Muscle layer of colon (tissue), 2 donors: ENCODE measurements around the gene AGAP1.
"Not testable (repeated sequence)": the region's sequence is repeated elsewhere in the genome, so short reads cannot be mapped to it uniquely, and the experiment has no call there.

Experiments
- H3K27ac ChIP-seq: one replicate; pipeline ENCODE4 v1.7.0; 2013; ENCODE audit warnings: low read depth, mild to moderate bottlenecking, low read length, moderate library complexity
- H3K27me3 ChIP-seq, 2 donors: one replicate each; pipeline ENCODE4 v1.7.0; 2013; ENCODE audit warnings: low read length in 2 of 2, mild to moderate bottlenecking in 2 of 2; ENCODE audit not compliant: insufficient read depth in 2 of 2, control insufficient read depth in 1 of 2
- H3K36me3 ChIP-seq: one replicate; pipeline ENCODE4 v1.7.0; 2013; ENCODE audit warnings: mild to moderate bottlenecking, low read length; ENCODE audit not compliant: insufficient read depth
- H3K4me1 ChIP-seq: one replicate; pipeline ENCODE4 v1.7.0; 2013; ENCODE audit warnings: mild to moderate bottlenecking, low read length; ENCODE audit not compliant: insufficient read depth
- H3K4me3 ChIP-seq, 2 donors: one replicate each; pipeline ENCODE4 v1.7.0; 2013; ENCODE audit warnings: low read length in 2 of 2, low read depth in 1 of 2, mild to moderate bottlenecking in 1 of 2, moderate library complexity in 1 of 2
- H3K9ac ChIP-seq: one replicate; pipeline ENCODE4 v1.7.0; 2013; ENCODE audit warnings: low read length
- H3K9me3 ChIP-seq: one replicate; pipeline ENCODE4 v1.7.0; 2013; ENCODE audit warnings: mild to moderate bottlenecking, low read length
- donor health status: abdominal sarcoma.
- donor health status: Adenocarcinoma of cecum.

Gene AGAP1

DNA sequence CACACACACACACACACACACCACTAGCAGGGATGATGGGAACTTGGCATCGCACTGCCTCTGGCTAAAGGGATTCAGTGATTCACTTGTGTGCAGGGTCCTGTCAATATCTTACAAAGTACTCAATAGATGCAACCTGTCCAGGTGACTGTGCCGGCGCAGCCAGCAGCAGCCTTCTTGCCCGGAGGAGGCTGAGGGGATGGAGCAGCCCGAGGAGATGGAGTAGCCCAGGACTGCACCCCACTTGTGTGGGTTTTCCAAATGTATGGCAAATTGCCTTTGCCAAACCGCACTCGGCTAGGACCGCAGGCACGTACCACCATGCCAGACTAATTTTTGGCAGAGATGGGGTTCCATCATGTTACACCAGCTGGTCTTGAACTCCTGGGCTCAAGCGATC lies 643.2 kb downstream of the AGAP1 start:
- H3K9me3 ChIP-seq = no peaks in the 10 kb centered on the region
- H3K36me3 ChIP-seq = no peaks in the 10 kb centered on the region
- no peak overlapping the region for H3K9ac ChIP-seq
- H3K4me3 ChIP-seq = no peak overlapping the region
- H3K27me3 ChIP-seq = peaks cover 0 to 3% of the 10 kb centered on the region in 2 donors
- no peak overlapping the region for H3K27ac ChIP-seq
- H3K4me1 ChIP-seq = no peaks in the 10 kb centered on the region

DNA sequence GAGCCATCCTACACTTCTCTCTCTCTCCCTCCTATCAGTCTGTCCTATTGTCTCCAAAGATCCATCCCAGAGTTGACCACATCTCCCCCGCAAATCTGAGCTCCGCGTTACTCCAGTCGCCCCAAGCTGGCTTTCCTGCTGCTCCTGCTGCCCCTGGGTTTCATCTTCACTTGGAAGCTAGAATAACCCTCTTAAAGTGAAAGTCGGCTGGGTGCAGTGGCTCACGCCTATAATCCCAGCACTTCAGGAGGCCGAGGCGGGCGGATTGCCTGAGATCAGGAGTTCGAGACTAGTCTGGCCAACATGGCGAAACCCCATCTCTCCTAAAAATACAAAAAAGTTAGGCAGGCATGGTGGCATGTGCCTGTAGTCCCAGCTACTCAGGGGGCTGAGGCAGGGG lies 647.8 kb downstream of the AGAP1 start:
- H3K27ac ChIP-seq, H3K4me3 ChIP-seq, H3K27me3 ChIP-seq: not testable (repeated sequence)

DNA sequence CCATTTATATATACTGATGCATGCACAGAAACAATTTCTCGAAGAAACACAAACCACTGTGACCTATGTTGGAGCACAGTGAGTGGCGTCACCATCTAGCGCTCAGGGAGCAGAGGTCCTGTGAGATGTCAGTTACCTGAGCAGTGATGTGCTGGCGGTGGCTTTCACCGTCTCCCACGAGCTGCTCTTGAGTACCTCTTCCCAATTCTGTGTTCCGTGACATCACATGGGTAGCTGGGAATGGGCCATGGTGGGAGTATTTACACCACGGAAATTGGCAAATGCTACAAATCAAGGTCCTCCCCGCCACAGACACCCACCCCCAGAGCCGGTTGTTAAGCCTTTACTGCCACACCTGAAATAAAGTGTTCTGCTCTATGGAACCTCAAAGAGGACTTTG lies 650.0 kb downstream of the AGAP1 start:
- Histone ChIP-seq H3K9me3 (no peaks in the 10 kb centered on the region), H3K4me1 (no peaks in the 10 kb centered on the region), H3K27ac (no peak overlapping the region), H3K36me3 (no peaks in the 10 kb centered on the region), H3K9ac (no peak overlapping the region), H3K27me3 (peaks cover 3 to 6% of the 10 kb centered on the region in 2 donors), H3K4me3 (no peak overlapping the region)

More for the DNA sequence above, 647.8 kb downstream of the AGAP1 start:
- not testable (repeated sequence) for H3K4me1 ChIP-seq, H3K9me3 ChIP-seq, H3K9ac ChIP-seq, H3K36me3 ChIP-seq

DNA sequence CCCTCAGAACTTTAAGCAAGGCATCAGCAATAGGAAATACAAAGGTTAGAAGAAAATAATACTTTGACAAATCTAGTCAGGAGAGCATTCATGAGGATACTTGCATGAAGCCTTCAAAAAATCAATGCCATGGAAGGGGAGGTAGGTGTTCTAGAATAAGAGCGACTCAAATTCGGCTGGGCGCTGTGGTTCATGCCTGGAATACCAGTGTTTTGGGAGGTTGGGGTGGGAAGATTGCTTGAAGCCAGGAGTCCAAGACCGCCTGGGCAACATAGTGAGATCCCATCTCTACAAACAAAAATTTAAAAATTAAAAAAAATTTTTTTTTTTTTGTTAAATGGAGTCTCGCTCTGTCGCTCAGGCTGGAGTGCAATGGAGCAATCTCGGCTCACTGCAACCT lies 652.6 kb downstream of the AGAP1 start:
- H3K4me1 ChIP-seq = no peaks in the 10 kb centered on the region
- no peak overlapping the region for H3K4me3 ChIP-seq
- no peak overlapping the region for H3K27ac ChIP-seq
- no peak overlapping the region for H3K9ac ChIP-seq
- no peaks in the 10 kb centered on the region for H3K9me3 ChIP-seq
- H3K27me3 ChIP-seq = peaks cover 0 to 6% of the 10 kb centered on the region in 2 donors
- no peaks in the 10 kb centered on the region for H3K36me3 ChIP-seq

DNA sequence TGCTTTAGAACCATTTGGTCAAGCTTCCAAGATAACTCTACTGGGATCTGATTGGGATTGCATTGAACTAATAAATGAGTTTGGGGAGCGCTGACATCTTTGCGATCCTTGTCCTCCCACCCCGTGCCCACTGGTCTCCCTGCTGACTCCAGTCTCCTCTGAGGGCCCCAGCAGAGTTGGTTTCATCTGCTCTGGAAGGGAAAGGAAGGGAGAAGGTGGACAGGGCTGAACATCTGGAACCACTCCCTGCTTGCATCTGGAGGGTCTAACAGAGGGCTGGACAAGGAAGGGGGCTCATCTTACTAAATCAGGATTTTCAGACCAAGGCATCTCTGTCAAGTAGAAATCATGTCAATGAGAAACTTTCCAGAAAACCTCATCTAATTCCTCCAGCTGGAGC lies 661.6 kb downstream of the AGAP1 start:
- Histone ChIP-seq H3K9me3 (no peaks in the 10 kb centered on the region), H3K27me3 (peaks cover 4 to 24% of the 10 kb centered on the region in 2 donors), H3K27ac (no peak overlapping the region), H3K4me3 (no peak overlapping the region), H3K9ac (no peak overlapping the region), H3K36me3 (no peaks in the 10 kb centered on the region), H3K4me1 (no peaks in the 10 kb centered on the region)

DNA sequence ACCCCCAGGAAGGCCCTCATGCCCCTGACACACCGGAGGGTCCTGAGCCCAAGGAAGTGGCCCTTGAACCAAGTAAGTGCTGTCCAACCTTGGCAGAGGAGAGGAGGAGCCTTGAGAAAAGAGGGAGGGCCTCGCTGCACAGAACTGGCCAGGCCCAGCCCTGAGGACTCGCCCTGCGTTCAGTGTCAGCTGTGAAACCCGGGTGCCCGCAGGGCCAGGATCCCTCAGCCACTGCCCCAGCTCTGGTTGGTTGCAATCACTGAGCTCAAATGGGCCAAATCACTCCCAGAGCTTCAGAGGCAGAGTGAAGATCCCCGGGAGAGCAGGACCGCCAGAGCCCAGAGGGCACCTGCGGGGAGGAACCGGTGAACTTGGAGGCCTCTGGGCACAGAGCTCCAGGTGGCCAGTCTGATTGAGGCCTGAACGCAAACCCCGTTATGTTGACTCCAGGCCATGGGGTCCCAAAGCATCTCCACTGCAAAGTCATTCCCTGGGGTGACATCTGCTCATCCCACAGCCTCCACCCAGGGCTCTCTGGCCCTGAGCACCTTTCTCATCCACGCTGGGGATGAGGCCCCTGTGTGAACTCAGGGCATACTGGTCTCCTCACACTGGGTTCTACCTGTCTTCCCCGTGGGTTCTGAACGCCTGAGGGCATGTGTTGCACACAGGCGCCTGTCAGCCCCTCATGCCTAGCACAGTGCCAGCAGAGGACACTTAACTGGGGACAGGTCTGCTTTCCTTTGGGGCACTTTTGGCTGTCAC lies 662.4 kb downstream of the AGAP1 start:
- H3K4me1 ChIP-seq = no peaks in the 10 kb centered on the region
- H3K27me3 ChIP-seq = peaks cover 13 to 33% of the 10 kb centered on the region in 2 donors
- no peak overlapping the region for H3K9ac ChIP-seq
- H3K9me3 ChIP-seq = no peaks in the 10 kb centered on the region
- H3K4me3 ChIP-seq = no peak overlapping the region
- no peaks in the 10 kb centered on the region for H3K36me3 ChIP-seq
- no peak overlapping the region for H3K27ac ChIP-seq

DNA sequence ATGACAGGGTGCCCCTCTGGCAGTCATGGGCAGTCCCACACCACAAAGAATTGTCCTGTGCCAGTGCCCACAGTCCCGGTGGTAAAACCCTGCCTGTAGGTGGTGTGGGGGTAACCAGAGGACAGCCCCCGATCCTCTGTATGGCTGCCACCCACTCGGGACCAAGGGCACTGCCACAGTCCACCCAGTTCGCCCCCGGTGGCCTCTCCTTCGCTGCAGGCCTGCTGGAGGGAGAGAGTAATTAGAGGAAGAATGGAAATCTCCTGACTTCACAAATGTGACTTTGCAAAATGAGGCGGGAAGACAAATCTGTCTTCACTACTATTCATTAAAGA lies 663.0 kb downstream of the AGAP1 start:
- Histone ChIP-seq H3K27me3 (peaks cover 18 to 38% of the 10 kb centered on the region in 2 donors), H3K9ac (no peak overlapping the region), H3K36me3 (no peaks in the 10 kb centered on the region), H3K4me3 (no peak overlapping the region), H3K4me1 (no peaks in the 10 kb centered on the region), H3K9me3 (no peaks in the 10 kb centered on the region), H3K27ac (no peak overlapping the region)

DNA sequence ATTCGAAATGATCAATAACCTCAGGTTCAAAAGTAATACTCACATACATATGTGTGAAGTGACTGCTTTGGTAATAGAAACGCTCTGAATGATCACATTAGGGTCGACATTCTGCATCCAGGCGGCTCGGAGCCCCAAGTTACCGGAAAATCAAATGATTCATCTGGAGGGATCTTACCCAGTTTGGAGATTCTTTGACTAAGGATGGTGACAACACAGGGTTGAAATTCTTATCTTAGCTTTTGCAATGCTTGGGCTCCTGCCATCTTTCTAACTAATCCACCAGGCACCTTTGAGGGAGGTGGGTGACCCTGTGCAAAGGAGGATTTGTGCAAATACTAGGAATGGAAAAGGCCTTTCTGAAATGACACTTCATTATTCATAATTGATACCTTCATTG lies 663.5 kb downstream of the AGAP1 start:
- no peaks in the 10 kb centered on the region for H3K4me1 ChIP-seq
- H3K27ac ChIP-seq = no peak overlapping the region
- H3K9me3 ChIP-seq = no peaks in the 10 kb centered on the region
- H3K4me3 ChIP-seq = no peak overlapping the region
- no peaks in the 10 kb centered on the region for H3K36me3 ChIP-seq
- no peak overlapping the region for H3K9ac ChIP-seq
- H3K27me3 ChIP-seq = peaks cover 24 to 44% of the 10 kb centered on the region in 2 donors

DNA sequence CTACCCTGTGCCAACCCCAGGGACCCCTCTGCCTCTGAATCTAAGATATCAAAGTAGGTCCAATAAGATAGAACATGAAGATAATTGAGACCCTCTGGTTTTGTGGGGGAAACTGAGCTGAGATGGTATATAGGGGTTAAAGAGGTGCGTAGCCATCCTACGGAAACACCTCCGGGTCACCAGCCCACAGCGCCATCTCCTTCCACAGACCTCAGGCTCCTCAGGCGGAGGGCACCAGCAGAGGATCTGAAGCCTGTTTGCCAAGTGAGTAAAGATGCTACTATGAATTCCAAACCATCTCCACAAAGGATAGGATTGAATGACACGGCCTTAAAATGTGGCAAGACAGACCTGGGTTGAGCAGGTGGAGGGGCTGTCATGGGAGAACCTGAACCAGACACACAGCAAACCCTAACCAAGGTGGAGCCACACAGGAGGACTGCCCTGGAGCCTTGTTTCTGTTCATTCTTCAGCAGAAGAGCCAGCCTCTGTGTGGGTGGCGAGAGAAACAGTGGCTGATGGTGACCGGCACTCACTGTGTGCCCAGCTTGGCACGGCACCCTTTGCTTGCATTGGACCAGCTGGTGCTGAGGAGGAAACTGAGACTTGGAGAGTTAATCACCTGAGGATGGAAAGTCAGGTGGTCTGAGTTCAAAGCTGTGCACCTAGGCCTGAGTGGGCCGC lies 664.1 kb downstream of the AGAP1 start:
- H3K9me3 ChIP-seq = no peaks in the 10 kb centered on the region
- no peak overlapping the region for H3K9ac ChIP-seq
- no peaks in the 10 kb centered on the region for H3K4me1 ChIP-seq
- H3K27me3 ChIP-seq = peaks cover 30 to 48% of the 10 kb centered on the region in 2 donors
- no peaks in the 10 kb centered on the region for H3K36me3 ChIP-seq
- no peak overlapping the region for H3K4me3 ChIP-seq
- no peak overlapping the region for H3K27ac ChIP-seq

DNA sequence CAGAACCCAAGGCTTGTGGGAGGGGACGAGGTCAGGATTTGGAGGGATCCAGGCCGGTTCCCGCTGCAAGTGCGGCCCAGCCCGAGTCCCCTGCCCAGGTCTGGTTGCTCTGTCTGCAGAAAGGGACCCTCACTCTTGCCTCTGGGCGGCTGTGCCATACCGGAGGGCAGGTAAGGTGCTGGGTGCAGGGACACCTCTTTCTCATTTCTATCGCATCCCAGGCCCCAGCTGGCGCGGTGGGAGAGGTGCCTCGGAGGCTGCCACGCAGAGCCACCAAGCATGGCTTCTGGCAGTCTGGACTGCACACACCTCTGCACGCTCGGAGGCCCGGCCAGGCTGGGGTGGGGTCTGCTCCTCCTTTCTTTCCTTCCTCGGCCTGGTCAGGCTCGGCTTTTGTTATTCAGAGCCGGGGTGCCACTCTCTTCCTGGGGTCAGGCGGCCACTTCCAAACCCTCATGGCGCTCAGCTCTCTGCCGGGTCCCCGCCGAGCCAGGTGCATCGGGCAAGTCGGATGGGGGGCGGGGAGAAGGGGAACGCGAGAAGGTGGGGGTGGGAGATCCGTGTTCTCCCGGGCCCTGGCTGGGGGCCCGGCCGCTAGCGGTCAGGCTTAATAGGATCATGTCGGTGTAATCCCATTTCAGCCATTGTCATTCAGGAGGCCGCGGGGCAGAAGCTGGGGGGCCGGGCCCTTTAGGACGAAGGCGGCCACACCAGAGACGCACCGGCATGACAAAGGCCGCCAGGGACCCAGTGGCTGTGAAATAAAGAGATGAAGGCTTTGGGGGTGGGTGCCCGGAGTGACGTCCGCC lies 665.3 kb downstream of the AGAP1 start:
- Histone ChIP-seq H3K36me3 (no peaks in the 10 kb centered on the region), H3K27me3 (peaks cover 39 to 60% of the 10 kb centered on the region in 2 donors), H3K4me3 (no peak overlapping the region), H3K27ac (no peak overlapping the region), H3K9me3 (no peaks in the 10 kb centered on the region), H3K4me1 (peaks cover 10% of the 10 kb centered on the region), H3K9ac (no peak overlapping the region)

DNA sequence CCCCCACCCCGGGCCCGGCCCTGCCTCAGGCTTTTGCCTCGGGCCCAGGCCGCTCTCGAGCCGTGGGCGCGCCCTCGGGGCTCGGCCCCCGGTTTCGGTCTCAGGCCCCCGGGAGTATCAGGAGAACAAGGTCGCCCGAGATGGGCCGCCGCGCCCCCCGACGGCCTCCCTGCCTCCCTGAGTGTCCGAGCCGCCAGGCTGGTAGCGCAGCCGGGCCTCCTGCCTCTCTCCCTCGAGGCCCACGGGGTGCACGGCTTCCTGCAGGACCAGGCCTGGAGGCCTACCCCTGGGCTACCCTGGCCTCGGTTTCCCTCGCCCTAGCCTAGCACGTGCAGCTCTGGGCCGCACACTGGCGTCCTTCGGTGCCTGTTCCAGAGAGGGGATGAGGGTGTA lies 665.9 kb downstream of the AGAP1 start:
- no peak overlapping the region for H3K27ac ChIP-seq
- H3K4me3 ChIP-seq = no peak overlapping the region
- no peak overlapping the region for H3K9ac ChIP-seq
- no peaks in the 10 kb centered on the region for H3K36me3 ChIP-seq
- peaks cover 16% of the 10 kb centered on the region for H3K4me1 ChIP-seq
- H3K9me3 ChIP-seq = no peaks in the 10 kb centered on the region
- H3K27me3 ChIP-seq = peaks cover 44 to 66% of the 10 kb centered on the region in 2 donors
